ENCODE measurements around the gene NAA50. TPM values are rescaled to one million over a fixed set of nuclear protein-coding genes. Genes with fewer than 3 reads are reported as not detected.
A peak's percentile ranks its signal among the peaks of the same experiment; 100 is the strongest.

NAA50 gene
- total RNA-seq, 1 experiment from 2014 or later: 208 TPM

DNA sequence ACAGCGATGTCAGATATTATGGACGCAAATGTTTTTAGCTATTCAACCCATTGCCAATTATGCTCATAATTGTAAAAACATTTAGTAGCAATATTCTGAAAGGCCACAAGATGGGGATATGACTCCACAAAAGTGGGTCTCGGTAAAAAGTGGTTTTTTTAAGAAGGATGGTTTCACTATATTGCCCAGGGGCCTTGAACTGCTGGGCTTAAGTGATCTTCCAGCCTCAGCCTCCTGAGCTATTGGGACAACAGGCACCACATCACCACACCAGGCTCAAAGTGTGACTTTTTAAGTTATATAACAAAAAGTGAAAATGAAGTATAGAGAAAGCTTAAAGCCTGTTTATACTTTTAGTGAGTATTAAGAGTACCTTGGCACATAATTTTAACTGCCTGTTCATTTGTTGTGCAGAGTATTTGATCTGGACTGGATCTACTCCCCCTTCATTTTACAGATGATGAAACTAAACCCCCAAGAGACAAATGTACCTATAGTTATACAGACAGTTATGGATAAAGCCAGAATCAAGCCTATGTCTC, 9.4 kb downstream of the NAA50 start:
- Histone ChIP-seq H3K9me3 (ENCODE audit: control insufficient read depth, insufficient read depth, low read depth, low read length) (no peaks in the 10 kb centered on the region), H3K36me3 (ENCODE audit: control insufficient read depth, insufficient read depth, low read length) (no peaks in the 10 kb centered on the region), H3K27ac (ENCODE audit: low read length) (peak overlapping the region; percentile 32; the same call in 1 of the 2 replicates), H3K27me3 (ENCODE audit: control insufficient read depth, insufficient read depth, low read length) (no peaks in the 10 kb centered on the region), H3K4me3 (ENCODE audit: low read depth in 2 of 2, low read length in 2 of 2) (no peak overlapping the region), H3K4me1 (ENCODE audit: control insufficient read depth, insufficient read depth, low read length) (peaks cover 48% of the 10 kb centered on the region)
- no TSS peak for BruUV-seq (replicated peaks)
- in situ Hi-C loops (cut with HindIII; ENCODE audit: low pct_unique_long_range_greater_than_20kb, low sequenced_read_pairs): no loop called here
- ChIA-PET POLR2A (no interaction called here), CTCF (interaction anchor here (0.7 to 2.1 kb wide), 6 partner anchors 9 to 177 kb away, joined by 3 to 11 read pairs (median 4); partner anchors contain the start of gene NAA50)
- peak; percentile 55 for ATAC-seq
- no peak for DNase-seq (ENCODE audit: low read depth, low spot score)
- intact Hi-C loops (cut with micrococcal nuclease; ENCODE audit: unreplicated experiment): loop anchor here (2.0 kb wide), 1 partner anchor 102 kb away; the partner anchor contains the start of gene GRAMD1C
- TF ChIP-seq, protein P1, sequence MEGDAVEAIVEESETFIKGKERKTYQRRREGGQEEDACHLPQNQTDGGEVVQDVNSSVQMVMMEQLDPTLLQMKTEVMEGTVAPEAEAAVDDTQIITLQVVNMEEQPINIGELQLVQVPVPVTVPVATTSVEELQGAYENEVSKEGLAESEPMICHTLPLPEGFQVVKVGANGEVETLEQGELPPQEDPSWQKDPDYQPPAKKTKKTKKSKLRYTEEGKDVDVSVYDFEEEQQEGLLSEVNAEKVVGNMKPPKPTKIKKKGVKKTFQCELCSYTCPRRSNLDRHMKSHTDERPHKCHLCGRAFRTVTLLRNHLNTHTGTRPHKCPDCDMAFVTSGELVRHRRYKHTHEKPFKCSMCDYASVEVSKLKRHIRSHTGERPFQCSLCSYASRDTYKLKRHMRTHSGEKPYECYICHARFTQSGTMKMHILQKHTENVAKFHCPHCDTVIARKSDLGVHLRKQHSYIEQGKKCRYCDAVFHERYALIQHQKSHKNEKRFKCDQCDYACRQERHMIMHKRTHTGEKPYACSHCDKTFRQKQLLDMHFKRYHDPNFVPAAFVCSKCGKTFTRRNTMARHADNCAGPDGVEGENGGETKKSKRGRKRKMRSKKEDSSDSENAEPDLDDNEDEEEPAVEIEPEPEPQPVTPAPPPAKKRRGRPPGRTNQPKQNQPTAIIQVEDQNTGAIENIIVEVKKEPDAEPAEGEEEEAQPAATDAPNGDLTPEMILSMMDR (IDR thresholded peaks at IDR 0.05): peak; percentile 79
- TF ChIP-seq POLR2AphosphoS5 (IDR thresholded peaks at IDR 0.05; ENCODE audit: low read depth, low read length): no peak

DNA sequence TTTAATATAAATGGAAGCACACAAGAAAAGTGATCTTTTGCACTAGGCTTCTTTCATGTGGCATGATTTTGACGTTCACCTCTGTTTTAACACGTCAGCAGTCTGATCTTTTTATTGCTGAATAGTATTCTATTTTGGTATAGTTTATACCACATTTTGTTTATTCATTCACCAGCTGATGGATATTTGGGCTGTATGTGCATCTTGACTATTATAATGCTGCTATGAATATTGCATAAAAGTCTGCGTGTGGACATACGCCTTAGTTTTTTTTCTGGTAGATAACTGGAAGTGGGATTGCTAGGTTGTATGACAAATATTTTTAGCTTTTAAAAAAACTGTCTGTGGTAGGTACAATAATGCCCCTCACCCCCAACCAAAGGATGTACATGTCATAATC, 14.4 kb downstream of the NAA50 start:
- no peak overlapping the region for H3K4me3 ChIP-seq (ENCODE audit: low read depth in 2 of 2, low read length in 2 of 2)
- ATAC-seq (no peak), DNase-seq (ENCODE audit: low read depth, low spot score) (no peak)
- intact Hi-C loops (cut with micrococcal nuclease; ENCODE audit: unreplicated experiment): no loop called here
- in situ Hi-C loops (cut with HindIII; ENCODE audit: low pct_unique_long_range_greater_than_20kb, low sequenced_read_pairs): no loop called here
- CTCF ChIA-PET: no interaction called here
- H3K27ac ChIP-seq (ENCODE audit: low read length): no peak overlapping the region
- H3K36me3 ChIP-seq (ENCODE audit: control insufficient read depth, insufficient read depth, low read length): peaks cover 2% of the 10 kb centered on the region; the same call in 1 of the 2 replicates
- H3K27me3 ChIP-seq (ENCODE audit: control insufficient read depth, insufficient read depth, low read length): no peaks in the 10 kb centered on the region
- H3K9me3 ChIP-seq (ENCODE audit: control insufficient read depth, insufficient read depth, low read depth, low read length): no peaks in the 10 kb centered on the region
- POLR2A ChIA-PET: no interaction called here
- no peak for TF ChIP-seq TCF7L2 (IDR thresholded peaks at IDR 0.05; ENCODE audit: low read depth, low read length)
- TF ChIP-seq, protein P1 (IDR thresholded peaks at IDR 0.05): no peak
- no peak for TF ChIP-seq SIN3A (IDR thresholded peaks at IDR 0.05; ENCODE audit: borderline replicate concordance, insufficient read depth, low read depth, low read length)
- no peak for TF ChIP-seq POLR2AphosphoS5 (IDR thresholded peaks at IDR 0.05; ENCODE audit: low read depth, low read length)
- TF ChIP-seq, protein P2, sequence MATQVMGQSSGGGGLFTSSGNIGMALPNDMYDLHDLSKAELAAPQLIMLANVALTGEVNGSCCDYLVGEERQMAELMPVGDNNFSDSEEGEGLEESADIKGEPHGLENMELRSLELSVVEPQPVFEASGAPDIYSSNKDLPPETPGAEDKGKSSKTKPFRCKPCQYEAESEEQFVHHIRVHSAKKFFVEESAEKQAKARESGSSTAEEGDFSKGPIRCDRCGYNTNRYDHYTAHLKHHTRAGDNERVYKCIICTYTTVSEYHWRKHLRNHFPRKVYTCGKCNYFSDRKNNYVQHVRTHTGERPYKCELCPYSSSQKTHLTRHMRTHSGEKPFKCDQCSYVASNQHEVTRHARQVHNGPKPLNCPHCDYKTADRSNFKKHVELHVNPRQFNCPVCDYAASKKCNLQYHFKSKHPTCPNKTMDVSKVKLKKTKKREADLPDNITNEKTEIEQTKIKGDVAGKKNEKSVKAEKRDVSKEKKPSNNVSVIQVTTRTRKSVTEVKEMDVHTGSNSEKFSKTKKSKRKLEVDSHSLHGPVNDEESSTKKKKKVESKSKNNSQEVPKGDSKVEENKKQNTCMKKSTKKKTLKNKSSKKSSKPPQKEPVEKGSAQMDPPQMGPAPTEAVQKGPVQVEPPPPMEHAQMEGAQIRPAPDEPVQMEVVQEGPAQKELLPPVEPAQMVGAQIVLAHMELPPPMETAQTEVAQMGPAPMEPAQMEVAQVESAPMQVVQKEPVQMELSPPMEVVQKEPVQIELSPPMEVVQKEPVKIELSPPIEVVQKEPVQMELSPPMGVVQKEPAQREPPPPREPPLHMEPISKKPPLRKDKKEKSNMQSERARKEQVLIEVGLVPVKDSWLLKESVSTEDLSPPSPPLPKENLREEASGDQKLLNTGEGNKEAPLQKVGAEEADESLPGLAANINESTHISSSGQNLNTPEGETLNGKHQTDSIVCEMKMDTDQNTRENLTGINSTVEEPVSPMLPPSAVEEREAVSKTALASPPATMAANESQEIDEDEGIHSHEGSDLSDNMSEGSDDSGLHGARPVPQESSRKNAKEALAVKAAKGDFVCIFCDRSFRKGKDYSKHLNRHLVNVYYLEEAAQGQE (IDR thresholded peaks at IDR 0.05; ENCODE audit: insufficient read depth in 1 of 2, low read depth in 2 of 2, low read length in 1 of 2): no peak
- H3K4me1 ChIP-seq (ENCODE audit: control insufficient read depth, insufficient read depth, low read length): peaks cover 14% of the 10 kb centered on the region
- no TSS peak for BruUV-seq (replicated peaks)

Measured in Panc1 (cell line).